HFF-Myc (cell line): ENCODE measurements around the gene MAP1A.
A peak's percentile ranks its signal among the peaks of the same experiment; 100 is the strongest.

Source experiments
- DNase-seq: peaks from one replicate; pipeline ENCODE4 v3.0.0-alpha.2; 2011; ENCODE audit warnings: low read depth; ENCODE audit errors: extremely low read depth
- H3K4me3 ChIP-seq: replicated peaks from 2 replicates; pipeline ENCODE4 v1.5.1; 2011; ENCODE audit warnings: low read depth, mild to moderate bottlenecking, control low read depth, low read length
- CTCF ChIP-seq: IDR thresholded peaks from 2 replicates; pipeline ENCODE4 v1.5.1; 2012; ENCODE audit warnings: mild to moderate bottlenecking, low read depth, low read length, control low read depth; ENCODE audit errors: missing control alignments

The MAP1A gene

GRCh38 chr15:43516801-43517353 is 531 bp upstream of the MAP1A start:
- DNase-seq, result no peak
- H3K4me3 ChIP-seq, result peak overlapping the region; percentile 46
- no peak for TF ChIP-seq CTCF

GRCh38 chr15:43518197-43518761 is 871 bp downstream of the MAP1A start:
- no peak for TF ChIP-seq CTCF
- peak overlapping the region; percentile 46 for H3K4me3 ChIP-seq
- DNase-seq, result no peak

GRCh38 chr15:43519196-43519595 is 1.8 kb downstream of the MAP1A start:
- TF ChIP-seq CTCF, result no peak
- peak overlapping the region; percentile 46; the same call in 1 of the 2 replicates for H3K4me3 ChIP-seq
- DNase-seq, result no peak

- H3K4me3 ChIP-seq, result no peak overlapping the region
- no peak for TF ChIP-seq CTCF
- DNase-seq, result no peak
Observed at GRCh38 chr15:43520138-43520537, 2.7 kb downstream of the MAP1A start.

GRCh38 chr15:43521419-43521818 is 4.0 kb downstream of the MAP1A start:
- TF ChIP-seq CTCF, result no peak
- no peak overlapping the region for H3K4me3 ChIP-seq
- no peak for DNase-seq

GRCh38 chr15:43522247-43522646 is 4.8 kb downstream of the MAP1A start:
- TF ChIP-seq CTCF, result no peak
- H3K4me3 ChIP-seq, result no peak overlapping the region
- DNase-seq, result no peak

GRCh38 chr15:43523646-43524045 is 6.2 kb downstream of the MAP1A start:
- H3K4me3 ChIP-seq, result no peak overlapping the region
- no peak for DNase-seq
- no peak for TF ChIP-seq CTCF
